Neural crest cell (in vitro differentiated cells): ENCODE results near the gene POU4F3. TPM values are rescaled to one million over a fixed set of nuclear protein-coding genes. Genes with fewer than 3 reads are reported as not detected.

Source experiments
- DNase-seq: peaks from one replicate; pipeline ENCODE4 v3.0.0; 2021; ENCODE audit warnings: low read depth, mixed read lengths, low spot score
- H3K27ac Mint-ChIP-seq: one replicate; pipeline ENCODE4 v1.8.0; 2021; ENCODE audit warnings: mild to moderate bottlenecking, mixed read lengths; ENCODE audit not compliant: unreplicated experiment
- H3K27me3 Mint-ChIP-seq: 2 replicates; pipeline ENCODE4 v1.8.0; 2021; ENCODE audit warnings: low read depth, mild to moderate bottlenecking, mixed read lengths
- H3K36me3 Mint-ChIP-seq: 2 replicates; pipeline ENCODE4 v1.8.0; 2021; ENCODE audit warnings: low read depth, mild to moderate bottlenecking, mixed read lengths
- H3K4me1 Mint-ChIP-seq: 2 replicates; pipeline ENCODE4 v1.8.0; 2021; ENCODE audit warnings: mixed read lengths
- H3K4me3 Mint-ChIP-seq: one replicate; pipeline ENCODE4 v1.8.0; 2021; ENCODE audit warnings: mild to moderate bottlenecking, mixed read lengths
- H3K9me3 Mint-ChIP-seq: 2 replicates; pipeline ENCODE4 v1.8.0; 2021; ENCODE audit warnings: mixed read lengths
- total RNA-seq: library from RNA; stranded (reverse); gene quantifications from 2 replicates; pipeline ENCODE4 v1.2.1, GENCODE V29; 2021
- TF ChIP-seq, protein P1 (sequence below): fragments of 200-600 bp; sonication (generic); conservative IDR thresholded peaks from 2 replicates; pipeline ENCODE4 v1.5.0; 2021; ENCODE audit warnings: antibody characterized with exemption, mild to moderate bottlenecking

The POU4F3 gene
- total RNA-seq, 1 donor from 2014 or later = 0.09 TPM

DNA sequence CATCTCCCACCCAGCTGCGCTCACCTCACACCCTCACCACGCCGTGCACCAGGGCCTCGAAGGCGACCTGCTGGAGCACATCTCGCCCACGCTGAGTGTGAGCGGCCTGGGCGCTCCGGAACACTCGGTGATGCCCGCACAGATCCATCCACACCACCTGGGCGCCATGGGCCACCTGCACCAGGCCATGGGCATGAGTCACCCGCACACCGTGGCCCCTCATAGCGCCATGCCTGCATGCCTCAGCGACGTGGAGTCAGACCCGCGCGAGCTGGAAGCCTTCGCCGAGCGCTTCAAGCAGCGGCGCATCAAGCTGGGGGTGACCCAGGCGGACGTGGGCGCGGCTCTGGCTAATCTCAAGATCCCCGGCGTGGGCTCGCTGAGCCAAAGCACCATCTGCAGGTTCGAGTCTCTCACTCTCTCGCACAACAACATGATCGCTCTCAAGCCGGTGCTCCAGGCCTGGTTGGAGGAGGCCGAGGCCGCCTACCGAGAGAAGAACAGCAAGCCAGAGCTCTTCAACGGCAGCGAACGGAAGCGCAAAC, 1.1 kb downstream of the POU4F3 start:
- TF ChIP-seq, protein P1, sequence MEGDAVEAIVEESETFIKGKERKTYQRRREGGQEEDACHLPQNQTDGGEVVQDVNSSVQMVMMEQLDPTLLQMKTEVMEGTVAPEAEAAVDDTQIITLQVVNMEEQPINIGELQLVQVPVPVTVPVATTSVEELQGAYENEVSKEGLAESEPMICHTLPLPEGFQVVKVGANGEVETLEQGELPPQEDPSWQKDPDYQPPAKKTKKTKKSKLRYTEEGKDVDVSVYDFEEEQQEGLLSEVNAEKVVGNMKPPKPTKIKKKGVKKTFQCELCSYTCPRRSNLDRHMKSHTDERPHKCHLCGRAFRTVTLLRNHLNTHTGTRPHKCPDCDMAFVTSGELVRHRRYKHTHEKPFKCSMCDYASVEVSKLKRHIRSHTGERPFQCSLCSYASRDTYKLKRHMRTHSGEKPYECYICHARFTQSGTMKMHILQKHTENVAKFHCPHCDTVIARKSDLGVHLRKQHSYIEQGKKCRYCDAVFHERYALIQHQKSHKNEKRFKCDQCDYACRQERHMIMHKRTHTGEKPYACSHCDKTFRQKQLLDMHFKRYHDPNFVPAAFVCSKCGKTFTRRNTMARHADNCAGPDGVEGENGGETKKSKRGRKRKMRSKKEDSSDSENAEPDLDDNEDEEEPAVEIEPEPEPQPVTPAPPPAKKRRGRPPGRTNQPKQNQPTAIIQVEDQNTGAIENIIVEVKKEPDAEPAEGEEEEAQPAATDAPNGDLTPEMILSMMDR = no peak
- Mint-ChIP-seq H3K9me3 (no peaks in the 10 kb centered on the region), H3K27ac (no peak overlapping the region), H3K4me1 (peaks cover 21% of the 10 kb centered on the region), H3K27me3 (peaks cover 100% of the 10 kb centered on the region), H3K36me3 (no peaks in the 10 kb centered on the region), H3K4me3 (no peak overlapping the region)
- no peak for DNase-seq

DNA sequence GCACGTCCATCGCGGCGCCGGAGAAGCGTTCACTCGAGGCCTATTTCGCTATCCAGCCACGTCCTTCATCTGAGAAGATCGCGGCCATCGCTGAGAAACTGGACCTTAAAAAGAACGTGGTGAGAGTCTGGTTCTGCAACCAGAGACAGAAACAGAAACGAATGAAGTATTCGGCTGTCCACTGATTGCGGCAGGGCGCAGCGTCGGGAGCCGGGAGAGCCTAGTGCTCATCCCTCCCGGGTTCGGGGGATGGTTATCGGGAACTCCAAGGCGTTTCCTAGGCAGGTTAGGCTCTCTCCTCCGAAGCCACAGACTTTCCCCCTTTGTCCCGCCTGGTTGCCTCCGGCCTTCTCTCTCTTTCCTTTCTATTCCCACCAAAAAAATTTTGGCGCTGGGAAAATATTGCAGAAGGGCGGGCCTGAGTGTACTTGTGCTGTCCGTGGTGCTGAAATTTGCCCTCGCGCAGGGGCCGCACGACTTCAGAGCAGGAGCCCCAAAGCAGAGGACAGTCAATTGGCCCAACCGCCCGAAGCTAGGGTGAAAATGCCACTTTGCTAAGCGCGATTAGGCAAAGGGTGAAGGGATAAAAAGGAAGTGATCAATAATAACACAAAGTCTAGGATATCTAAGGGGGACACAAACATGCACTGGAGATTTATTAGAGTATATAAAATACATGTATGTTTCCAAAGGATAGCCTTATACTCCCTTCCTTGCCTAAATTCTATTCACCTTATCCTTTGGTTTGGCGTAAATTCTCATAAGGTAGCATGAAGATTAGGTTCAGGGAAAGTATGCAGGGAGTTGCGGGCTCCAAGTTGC, 1.8 kb downstream of the POU4F3 start:
- Mint-ChIP-seq H3K27ac (no peak overlapping the region), H3K4me1 (peaks cover 27% of the 10 kb centered on the region), H3K36me3 (no peaks in the 10 kb centered on the region), H3K4me3 (no peak overlapping the region), H3K27me3 (peaks cover 100% of the 10 kb centered on the region), H3K9me3 (no peaks in the 10 kb centered on the region)
- TF ChIP-seq, protein P1 = no peak
- DNase-seq = peak; percentile 78

DNA sequence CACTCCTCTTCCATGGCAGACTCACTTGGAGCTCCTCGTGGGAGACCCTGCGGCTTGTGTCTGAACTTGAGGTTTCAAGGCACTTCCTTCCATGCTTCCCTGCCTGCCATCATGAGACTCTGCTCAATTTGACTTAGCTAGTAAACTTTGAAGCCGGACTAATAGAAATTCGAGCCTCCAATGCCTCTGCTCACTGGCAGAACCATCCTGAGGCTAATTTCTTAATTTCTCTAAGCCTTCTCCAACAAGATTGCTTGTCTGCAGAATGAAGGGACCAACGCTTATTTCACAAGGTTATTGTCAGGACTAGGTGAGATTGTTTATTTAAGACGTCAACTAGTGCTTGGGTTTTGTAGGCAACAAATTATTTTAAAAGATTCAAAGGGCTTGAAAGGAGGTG, 3.2 kb downstream of the POU4F3 start:
- no peaks in the 10 kb centered on the region for H3K9me3 Mint-ChIP-seq

DNA sequence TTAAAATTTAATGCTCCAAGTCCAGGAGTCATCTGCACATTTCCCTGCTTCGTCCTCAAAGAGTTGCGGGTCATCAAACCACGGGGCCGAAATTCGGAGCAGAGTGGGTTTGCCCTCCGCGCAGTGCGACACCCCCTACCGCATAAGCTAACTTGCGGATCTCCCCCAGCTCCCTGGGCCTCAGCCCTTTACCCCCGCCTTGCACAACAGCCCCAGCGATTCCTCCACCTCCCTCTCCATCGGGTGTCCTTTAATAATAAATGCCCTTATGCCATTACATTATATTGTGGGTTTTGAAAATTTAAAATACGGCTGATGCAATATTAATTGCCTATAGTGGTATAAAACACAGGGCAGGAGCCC, 3.9 kb downstream of the POU4F3 start:
- H3K4me3 Mint-ChIP-seq = no peak overlapping the region
- peaks cover 39% of the 10 kb centered on the region for H3K4me1 Mint-ChIP-seq
- DNase-seq = no peak
- H3K36me3 Mint-ChIP-seq = no peaks in the 10 kb centered on the region
- H3K27ac Mint-ChIP-seq = no peak overlapping the region
- H3K9me3 Mint-ChIP-seq = no peaks in the 10 kb centered on the region
- peaks cover 100% of the 10 kb centered on the region for H3K27me3 Mint-ChIP-seq
- TF ChIP-seq, protein P1 = no peak

More for the DNA sequence above, 3.2 kb downstream of the POU4F3 start:
- H3K36me3 Mint-ChIP-seq = no peaks in the 10 kb centered on the region
- no peak for DNase-seq
- H3K4me1 Mint-ChIP-seq = peaks cover 39% of the 10 kb centered on the region
- H3K27ac Mint-ChIP-seq = no peak overlapping the region
- peaks cover 100% of the 10 kb centered on the region for H3K27me3 Mint-ChIP-seq
- TF ChIP-seq, protein P1 = no peak
- H3K4me3 Mint-ChIP-seq = no peak overlapping the region

DNA sequence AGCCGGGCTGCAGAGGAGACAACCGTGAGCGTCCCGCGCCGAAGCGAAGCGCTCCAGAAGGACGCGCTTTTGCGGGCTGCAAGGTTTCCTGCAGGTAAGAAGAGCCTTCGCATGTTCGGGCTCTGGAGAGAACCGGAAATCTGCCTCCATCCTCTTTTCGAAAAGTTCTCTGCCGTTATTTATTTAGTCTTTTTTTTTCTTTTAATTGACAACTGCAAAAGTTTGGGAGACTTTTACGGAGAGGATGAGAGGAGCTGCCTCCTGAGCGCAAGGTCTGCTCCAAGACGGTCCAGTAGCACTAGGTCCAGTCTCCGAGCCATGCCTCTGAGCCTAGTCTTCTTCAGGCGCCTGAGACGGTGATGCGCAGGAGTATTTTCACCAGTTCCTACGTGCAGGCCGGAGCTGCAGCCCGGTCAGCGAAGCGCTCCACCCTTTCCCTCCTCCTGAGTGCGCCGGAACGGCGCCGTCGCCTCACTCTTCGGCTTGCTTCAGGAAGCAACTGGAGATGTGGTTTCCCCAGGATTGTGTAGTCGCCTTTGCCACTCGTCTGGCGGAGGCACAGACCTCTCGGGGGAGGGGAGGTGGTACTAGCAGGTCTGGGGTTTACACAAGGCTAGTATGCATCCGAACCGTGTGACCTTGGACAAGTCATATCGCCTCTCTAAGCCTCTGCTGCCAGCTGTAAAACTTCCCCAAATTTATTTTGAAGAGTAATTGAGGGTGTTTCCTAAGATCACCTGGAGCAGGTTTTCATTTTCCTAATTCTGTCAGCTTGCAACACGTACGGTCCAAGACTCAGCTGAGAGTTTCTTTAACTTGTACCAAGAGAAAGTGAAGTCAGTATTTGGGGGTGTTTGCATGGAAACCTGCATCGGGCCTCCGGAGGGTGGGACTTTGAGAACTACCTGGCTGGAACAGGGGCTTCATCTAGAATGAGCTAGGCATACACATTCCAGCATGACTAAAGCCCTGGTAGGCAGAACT, 4.5 kb downstream of the POU4F3 start:
- H3K4me1 Mint-ChIP-seq = peaks cover 35% of the 10 kb centered on the region
- no peak for DNase-seq
- no peaks in the 10 kb centered on the region for H3K36me3 Mint-ChIP-seq
- H3K9me3 Mint-ChIP-seq = no peaks in the 10 kb centered on the region
- peaks cover 100% of the 10 kb centered on the region for H3K27me3 Mint-ChIP-seq
- H3K4me3 Mint-ChIP-seq = no peak overlapping the region
- TF ChIP-seq, protein P1 = no peak
- no peak overlapping the region for H3K27ac Mint-ChIP-seq
